Naive thymus-derived CD4-positive, alpha-beta T cell (primary cell): Measurements from ENCODE around the gene SEC24D. TPM values are rescaled to one million over a fixed set of nuclear protein-coding genes. Genes with fewer than 3 reads are reported as not detected.
"Not testable (repeated sequence)": the region's sequence is repeated elsewhere in the genome, so short reads cannot be mapped to it uniquely, and the experiment has no call there.

ENCODE experiments used
- ATAC-seq: fragments of 150-1000 bp; cut with Tn5 transposase; 2 replicates; pipeline ENCODE4 v1.10.0; 2021; ENCODE audit warnings: mild to moderate bottlenecking, moderate library complexity
- CTCF ChIA-PET: fragments of 350-600 bp; sonication (Branson Sonifier 250); formaldehyde crosslinking; loops from one replicate; lab custom pipeline; 2021; ENCODE audit warnings: antibody characterized with exemption; lab: Charles Lee
- POLR2A ChIA-PET: fragments of 350-600 bp; sonication (Branson Sonifier 250); formaldehyde crosslinking; loops from one replicate; lab custom pipeline; 2021; ENCODE audit warnings: antibody characterized with exemption, inconsistent platforms; lab: Charles Lee
- DNase-seq, 9 donors: peaks; one replicate each; pipeline versions ENCODE4 v3.0.0 to v3.0.0-alpha.2; 2020 to 2022; ENCODE audit warnings: mixed read lengths in 1 of 9
- H3K27ac ChIP-seq: one replicate; pipeline ENCODE4 v1.7.0; 2013; ENCODE audit warnings: mild to moderate bottlenecking, low read depth, low read length, moderate library complexity
- H3K27me3 ChIP-seq, 2 donors: one replicate each; pipeline ENCODE4 v1.7.0; 2013; ENCODE audit warnings: low read length in 2 of 2, mild to moderate bottlenecking in 2 of 2, moderate library complexity in 2 of 2; ENCODE audit not compliant: control insufficient read depth in 2 of 2, insufficient read depth in 2 of 2
- H3K36me3 ChIP-seq, 3 experiments: 1 replicate in 2 of 3; 2 replicates in 1 of 3; pipeline ENCODE4 v1.7.0; 2013; ENCODE audit warnings: low read length in 3 of 3, mild to moderate bottlenecking in 3 of 3, moderate library complexity in 1 of 3; ENCODE audit not compliant: insufficient read depth in 3 of 3, control insufficient read depth in 2 of 3
- H3K4me1 ChIP-seq, 2 donors: one replicate each; pipeline ENCODE4 v1.7.0; 2013; ENCODE audit warnings: low read length in 2 of 2, mild to moderate bottlenecking in 2 of 2, moderate library complexity in 1 of 2; ENCODE audit not compliant: control insufficient read depth in 2 of 2, insufficient read depth in 2 of 2
- H3K4me3 ChIP-seq: 2 replicates; pipeline ENCODE4 v1.7.0; 2013; ENCODE audit warnings: mild to moderate bottlenecking, low read length
- H3K9me3 ChIP-seq, 3 experiments: 1 replicate in 2 of 3; 2 replicates in 1 of 3; pipeline ENCODE4 v1.7.0; 2013; ENCODE audit warnings: low read length in 3 of 3; ENCODE audit not compliant: control insufficient read depth in 2 of 3
- H3K27ac Mint-ChIP-seq, 9 donors: one replicate each; pipeline ENCODE4 v1.8.0; 2020 to 2022; ENCODE audit warnings: mixed read lengths in 9 of 9, mild to moderate bottlenecking in 8 of 9, moderate library complexity in 5 of 9, inconsistent platforms in 2 of 9
- H3K27me3 Mint-ChIP-seq, 5 donors: one replicate each; pipeline ENCODE4 v1.8.0; 2021 to 2022; ENCODE audit warnings: mixed read lengths in 5 of 5, mild to moderate bottlenecking in 1 of 5
- H3K36me3 Mint-ChIP-seq, 5 donors: one replicate each; pipeline ENCODE4 v1.8.0; 2020 to 2022; ENCODE audit warnings: mixed read lengths in 5 of 5, mild to moderate bottlenecking in 3 of 5, inconsistent platforms in 1 of 5
- H3K4me1 Mint-ChIP-seq, 7 donors: one replicate each; pipeline ENCODE4 v1.8.0; 2020 to 2022; ENCODE audit warnings: mixed read lengths in 7 of 7, mild to moderate bottlenecking in 3 of 7, inconsistent platforms in 1 of 7
- H3K4me3 Mint-ChIP-seq, 10 donors: one replicate each; pipeline ENCODE4 v1.8.0; 2020 to 2022; ENCODE audit warnings: mild to moderate bottlenecking in 10 of 10, mixed read lengths in 10 of 10, moderate library complexity in 6 of 10, inconsistent platforms in 2 of 10
- H3K9me3 Mint-ChIP-seq, 11 donors: one replicate each; pipeline ENCODE4 v1.8.0; 2020 to 2022; ENCODE audit warnings: mixed read lengths in 11 of 11, mild to moderate bottlenecking in 4 of 11, inconsistent platforms in 1 of 11, moderate library complexity in 1 of 11
- intact Hi-C, 2 donors: fragments of 100-400 bp; cut with micrococcal nuclease; formaldehyde crosslinking; loops; one replicate each; pipeline ENCODE4 v1.15.1; 2023
- polyA plus RNA-seq, 2 donors: library from polyadenylated mRNA; unstranded; fragments of 300-500 nt; fragmentation: Illumina TruSeq; gene quantifications; one replicate each; pipeline ENCODE4 v1.2.3, GENCODE V29; 2021
- total RNA-seq, 6 experiments: library from RNA in 5 of 6; stranded (reverse) in 5 of 6; gene quantifications; 1 replicate in 5 of 6; 2 replicates in 1 of 6; pipeline ENCODE4 v1.2.3 and lab custom pipeline; 2021 to 2026

SEC24D gene
- total and polyA plus RNA-seq, 7 experiments from 2014 or later = 11.5 to 59.2 (median 16.4) TPM

DNA sequence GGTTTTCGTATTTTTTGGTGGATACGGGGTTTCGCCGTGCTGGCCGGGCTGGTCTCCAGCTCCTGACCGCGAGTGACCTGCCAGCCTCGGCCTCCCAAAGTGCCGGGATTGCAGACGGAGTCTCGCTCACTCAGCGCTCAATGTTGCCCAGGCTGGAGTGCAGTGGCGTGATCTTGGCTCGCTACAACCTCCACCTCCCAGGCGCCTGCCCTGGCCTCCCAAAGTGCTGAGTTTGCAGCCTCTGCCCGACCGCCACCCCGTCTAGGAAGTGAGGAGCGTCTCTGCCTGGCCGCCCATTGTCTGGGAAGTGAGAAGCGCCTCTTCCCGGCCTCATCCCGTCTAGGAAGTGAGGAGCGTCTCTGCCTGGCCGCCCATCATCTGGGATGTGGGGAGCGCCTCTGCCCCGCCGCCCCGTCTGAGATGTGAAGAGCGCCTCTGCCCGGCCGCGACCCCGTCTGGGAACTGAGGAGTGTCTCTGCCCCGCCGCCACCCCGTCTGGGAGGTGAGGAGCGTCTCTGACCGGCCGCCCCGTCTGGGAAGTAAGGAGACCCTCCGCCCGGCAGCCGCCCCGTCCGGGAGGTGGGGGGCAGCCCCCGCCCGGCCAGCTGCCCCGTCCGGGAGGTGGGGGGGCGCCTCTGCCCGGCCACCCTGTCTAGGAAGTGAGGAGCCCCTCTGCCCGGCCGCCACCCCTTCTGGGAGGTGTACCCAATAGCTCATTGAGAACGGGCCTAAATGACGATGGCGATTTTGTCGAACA is 44.1 kb downstream of the SEC24D start:
- POLR2A ChIA-PET, H3K27ac Mint-ChIP-seq: not testable (repeated sequence)

DNA sequence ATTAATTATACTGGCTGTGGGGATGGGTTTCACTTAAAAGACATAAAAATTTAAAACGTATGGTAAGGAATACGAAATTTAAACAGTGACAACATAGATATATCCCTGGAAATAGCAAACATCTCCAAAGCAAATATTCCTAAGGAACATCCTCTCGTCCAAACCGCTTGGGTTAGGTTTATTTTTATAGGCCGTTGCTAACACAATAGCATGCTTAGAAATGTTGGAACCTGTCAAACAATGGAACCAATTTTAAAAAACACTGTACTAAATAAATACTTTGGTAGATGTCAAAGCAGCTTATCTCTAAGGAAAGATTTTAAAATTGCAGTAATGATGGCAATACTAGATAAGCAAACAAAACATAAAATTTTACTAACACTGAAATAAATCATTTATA is 45.4 kb downstream of the SEC24D start:
- Histone ChIP-seq H3K4me1 (no peaks in the 10 kb centered on the region), H3K36me3 (peaks cover 0 to 8% (median 0%) of the 10 kb centered on the region in 3 experiments), H3K9me3 (no peaks in the 10 kb centered on the region), H3K27me3 (no peaks in the 10 kb centered on the region), H3K27ac (no peak overlapping the region), H3K4me3 (no peak overlapping the region)
- Mint-ChIP-seq H3K4me1 (no peaks in the 10 kb centered on the region), H3K36me3 (peaks cover 0 to 28% (median 12%) of the 10 kb centered on the region in 5 donors), H3K9me3 (no peaks in the 10 kb centered on the region), H3K27ac (no peak overlapping the region), H3K4me3 (no peak overlapping the region), H3K27me3 (no peaks in the 10 kb centered on the region)
- DNase-seq (no peak), ATAC-seq (no peak)
- CTCF ChIA-PET = no interaction called here
- POLR2A ChIA-PET = no interaction called here
- intact Hi-C loops = no loop called here

More for the DNA sequence above, 44.1 kb downstream of the SEC24D start:
- H3K4me1 ChIP-seq, CTCF ChIA-PET, ATAC-seq, H3K27me3 Mint-ChIP-seq, H3K27ac ChIP-seq, H3K4me3 Mint-ChIP-seq, H3K9me3 ChIP-seq, H3K4me3 ChIP-seq, DNase-seq, intact Hi-C loops, H3K9me3 Mint-ChIP-seq, H3K4me1 Mint-ChIP-seq, H3K27me3 ChIP-seq: not testable (repeated sequence)
- H3K36me3 ChIP-seq = peaks cover 0 to 21% (median 0%) of the 10 kb centered on the region in 3 experiments
- peaks cover 5 to 39% (median 22%) of the 10 kb centered on the region in 5 donors for H3K36me3 Mint-ChIP-seq

DNA sequence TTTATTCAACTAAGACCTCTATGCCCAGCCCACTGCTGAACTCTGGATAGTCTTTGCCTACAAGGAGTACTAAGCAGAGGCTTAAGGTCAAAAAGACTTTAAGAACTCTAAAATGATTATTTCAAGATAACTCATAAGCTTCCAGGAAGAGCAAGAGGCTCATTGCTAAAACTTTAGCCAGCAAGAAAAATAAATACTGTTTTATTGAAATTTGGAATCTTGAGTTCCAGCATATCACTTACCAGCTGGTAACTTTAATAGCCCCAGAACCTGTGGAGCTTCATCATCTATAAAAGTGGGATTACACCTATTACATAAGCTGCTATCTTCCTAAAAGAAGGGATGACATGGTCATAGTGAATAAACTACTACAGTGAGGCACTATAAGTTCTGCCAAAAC is 47.0 kb downstream of the SEC24D start:
- Histone ChIP-seq H3K9me3 (no peaks in the 10 kb centered on the region), H3K4me1 (no peaks in the 10 kb centered on the region), H3K27me3 (no peaks in the 10 kb centered on the region), H3K4me3 (no peak overlapping the region), H3K36me3 (peaks cover 0 to 4% (median 0%) of the 10 kb centered on the region in 3 experiments), H3K27ac (no peak overlapping the region)
- H3K4me3 Mint-ChIP-seq = no peak overlapping the region
- intact Hi-C loops = no loop called here
- no peaks in the 10 kb centered on the region for H3K4me1 Mint-ChIP-seq
- H3K36me3 Mint-ChIP-seq = peaks cover 0 to 27% (median 16%) of the 10 kb centered on the region in 5 donors
- ChIA-PET POLR2A (no interaction called here), CTCF (no interaction called here)
- no peaks in the 10 kb centered on the region for H3K9me3 Mint-ChIP-seq
- no peaks in the 10 kb centered on the region for H3K27me3 Mint-ChIP-seq
- ATAC-seq (no peak), DNase-seq (no peak)
- H3K27ac Mint-ChIP-seq = no peak overlapping the region

DNA sequence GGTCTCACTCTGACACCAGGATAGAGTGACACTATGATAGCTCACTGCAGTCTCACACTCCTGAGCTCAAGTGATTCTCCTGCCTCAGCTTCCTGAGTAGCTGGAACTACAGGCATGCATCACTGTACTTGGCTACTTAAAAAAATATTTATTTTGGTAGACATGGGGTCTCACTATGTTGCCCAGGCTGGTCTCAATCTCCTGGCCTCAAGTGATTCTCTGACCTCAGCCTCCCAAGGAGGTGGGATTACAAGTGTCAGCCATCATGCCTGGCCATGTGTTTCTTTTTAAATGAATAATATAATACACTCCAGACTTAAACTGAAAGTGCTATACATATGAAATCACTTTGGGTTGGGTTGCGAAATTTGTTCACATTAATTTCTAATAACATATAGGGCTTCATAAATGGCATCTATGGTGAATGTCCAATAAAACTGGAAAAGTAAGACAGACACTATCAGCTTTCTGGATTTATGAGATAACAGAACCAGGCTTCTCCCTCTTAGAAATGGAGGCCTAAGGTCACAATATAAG is 48.0 kb downstream of the SEC24D start:
- CTCF ChIA-PET = no interaction called here
- peaks cover 0 to 4% (median 0%) of the 10 kb centered on the region in 11 donors for H3K9me3 Mint-ChIP-seq
- no peak for ATAC-seq

DNA sequence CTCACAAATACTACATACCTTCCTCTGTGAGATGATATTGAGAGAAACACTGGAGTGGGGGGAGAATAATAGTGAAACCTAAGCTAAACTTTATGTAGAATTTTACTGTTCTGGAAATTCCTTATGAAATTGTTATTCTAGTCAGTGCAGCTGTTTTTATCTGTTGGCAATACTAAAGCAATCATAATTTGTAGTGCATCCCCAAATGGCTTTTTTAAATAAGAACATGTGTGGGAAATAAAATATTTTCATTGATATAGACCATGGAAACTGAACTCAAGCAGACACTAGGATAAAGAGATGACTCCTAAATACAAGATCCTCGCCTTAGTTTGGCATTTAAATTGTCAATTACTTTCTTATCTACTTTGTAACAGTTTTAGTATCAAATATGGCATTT is 51.1 kb downstream of the SEC24D start:
- Histone ChIP-seq H3K4me3 (no peak overlapping the region), H3K9me3 (no peaks in the 10 kb centered on the region), H3K4me1 (no peaks in the 10 kb centered on the region), H3K27me3 (no peaks in the 10 kb centered on the region), H3K36me3 (peaks cover 0 to 4% (median 0%) of the 10 kb centered on the region in 3 experiments), H3K27ac (no peak overlapping the region)
- intact Hi-C loops = no loop called here
- H3K27me3 Mint-ChIP-seq = no peaks in the 10 kb centered on the region
- peaks cover 5 to 28% (median 17%) of the 10 kb centered on the region in 5 donors for H3K36me3 Mint-ChIP-seq
- POLR2A ChIA-PET = no interaction called here
- peaks cover 0 to 6% (median 0%) of the 10 kb centered on the region in 11 donors for H3K9me3 Mint-ChIP-seq
- DNase-seq (no peak), ATAC-seq (no peak)
- CTCF ChIA-PET = interaction anchor here (1.2 to 1.4 kb wide), 2 partner anchors 14 to 80 kb away, joined by 3 read pairs; no protein-coding TSS in a partner anchor
- H3K4me3 Mint-ChIP-seq = no peak overlapping the region
- H3K4me1 Mint-ChIP-seq = peaks cover 0 to 2% (median 0%) of the 10 kb centered on the region in 7 donors
- H3K27ac Mint-ChIP-seq = no peak overlapping the region

More for the DNA sequence above, 48.0 kb downstream of the SEC24D start:
- Histone ChIP-seq H3K27me3 (no peaks in the 10 kb centered on the region), H3K27ac (no peak overlapping the region), H3K4me1 (no peaks in the 10 kb centered on the region), H3K4me3 (no peak overlapping the region), H3K36me3 (peaks cover 0 to 4% (median 0%) of the 10 kb centered on the region in 3 experiments), H3K9me3 (no peaks in the 10 kb centered on the region)
- peaks cover 0 to 2% (median 0%) of the 10 kb centered on the region in 7 donors for H3K4me1 Mint-ChIP-seq
- no peak overlapping the region for H3K27ac Mint-ChIP-seq
- no peaks in the 10 kb centered on the region for H3K27me3 Mint-ChIP-seq
- intact Hi-C loops = no loop called here
- POLR2A ChIA-PET = no interaction called here
- peaks cover 5 to 28% (median 20%) of the 10 kb centered on the region in 5 donors for H3K36me3 Mint-ChIP-seq
- no peak for DNase-seq
- H3K4me3 Mint-ChIP-seq = no peak overlapping the region

DNA sequence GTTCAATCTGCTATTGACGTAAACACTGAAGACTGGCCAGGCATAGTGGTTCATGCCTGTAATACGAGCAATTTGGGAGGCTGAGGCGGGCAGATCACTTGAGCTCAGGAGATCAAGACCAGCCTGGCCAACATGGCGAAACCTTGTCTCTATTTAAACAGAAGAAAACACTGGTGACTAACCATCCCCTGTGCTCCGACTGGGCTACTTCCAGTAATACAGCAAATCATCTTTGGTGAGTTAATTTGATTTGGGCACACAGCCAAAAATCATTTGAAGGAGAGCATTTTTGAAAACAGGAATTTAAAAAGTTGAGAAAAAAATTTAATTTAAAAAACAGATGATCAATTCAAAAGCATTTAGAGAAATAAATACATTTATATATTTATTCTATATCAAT is 52.0 kb downstream of the SEC24D start:
- H3K27me3 Mint-ChIP-seq = no peaks in the 10 kb centered on the region
- no peak overlapping the region for H3K27ac Mint-ChIP-seq
- H3K36me3 Mint-ChIP-seq = peaks cover 5 to 29% (median 17%) of the 10 kb centered on the region in 5 donors
- Histone ChIP-seq H3K4me1 (no peaks in the 10 kb centered on the region), H3K9me3 (no peaks in the 10 kb centered on the region), H3K27me3 (no peaks in the 10 kb centered on the region), H3K36me3 (peaks cover 0 to under 1% (median 0%) of the 10 kb centered on the region in 3 experiments), H3K27ac (no peak overlapping the region), H3K4me3 (no peak overlapping the region)
- H3K4me3 Mint-ChIP-seq = no peak overlapping the region
- H3K4me1 Mint-ChIP-seq = peaks cover 0 to 2% (median 0%) of the 10 kb centered on the region in 7 donors
- H3K9me3 Mint-ChIP-seq = peaks cover 0 to 6% (median 0%) of the 10 kb centered on the region in 11 donors
- no peak for DNase-seq
- intact Hi-C loops = no loop called here
- no peak for ATAC-seq
- ChIA-PET CTCF (interaction anchor here (1.4 kb wide), 1 partner anchor 81 kb away, joined by 3 read pairs; no protein-coding TSS in a partner anchor), POLR2A (no interaction called here)
